ENCODE results near the gene ARHGEF17. TPM values are rescaled to one million over a fixed set of nuclear protein-coding genes. Genes with fewer than 3 reads are reported as not detected.

ARHGEF17 gene
- total RNA-seq, 1 donor from 2014 or later, result not detected

GRCh38 chr11:73348838-73349237, 40.8 kb downstream of the ARHGEF17 start:
- intact Hi-C loops (cut with micrococcal nuclease), result no loop called here

GRCh38 chr11:73349633-73350032, 41.6 kb downstream of the ARHGEF17 start:
- intact Hi-C loops (cut with micrococcal nuclease), result no loop called here

GRCh38 chr11:73350908-73351636, 43.0 kb downstream of the ARHGEF17 start:
- intact Hi-C loops (cut with micrococcal nuclease), result loop anchor here (1.0 kb wide), 6 partner anchors 25 to 580 kb away; partner anchors contain the start of genes FAM168A and RELT

- intact Hi-C loops (cut with micrococcal nuclease), result no loop called here
Observed at GRCh38 chr11:73353422-73353821, 45.3 kb downstream of the ARHGEF17 start.

- intact Hi-C loops (cut with micrococcal nuclease), result no loop called here
Observed at GRCh38 chr11:73355109-73355508, 47.0 kb downstream of the ARHGEF17 start.

GRCh38 chr11:73356979-73357860, 49.1 kb downstream of the ARHGEF17 start:
- intact Hi-C loops (cut with micrococcal nuclease), result no loop called here

GRCh38 chr11:73358071-73358470, 50.0 kb downstream of the ARHGEF17 start:
- intact Hi-C loops (cut with micrococcal nuclease), result no loop called here

GRCh38 chr11:73359341-73359740, 51.3 kb downstream of the ARHGEF17 start:
- intact Hi-C loops (cut with micrococcal nuclease), result no loop called here

- intact Hi-C loops (cut with micrococcal nuclease), result no loop called here
Observed at GRCh38 chr11:73359930-73360742, 52.1 kb downstream of the ARHGEF17 start.

GRCh38 chr11:73360743-73361369, 52.8 kb downstream of the ARHGEF17 start:
- intact Hi-C loops (cut with micrococcal nuclease), result no loop called here

GRCh38 chr11:73361953-73362776, 54.1 kb downstream of the ARHGEF17 start:
- intact Hi-C loops (cut with micrococcal nuclease), result no loop called here

GRCh38 chr11:73363147-73363546, 55.1 kb downstream of the ARHGEF17 start:
- intact Hi-C loops (cut with micrococcal nuclease), result no loop called here

- intact Hi-C loops (cut with micrococcal nuclease), result loop anchor here (1.0 kb wide), 1 partner anchor 11 kb away; the partner anchor contains the start of gene RELT
Observed at GRCh38 chr11:73365352-73366264, 57.5 kb downstream of the ARHGEF17 start.

- intact Hi-C loops (cut with micrococcal nuclease), result loop anchor here (1.0 kb wide), 1 partner anchor 10 kb away; the partner anchor contains the start of gene RELT
Observed at GRCh38 chr11:73366265-73366610, 58.2 kb downstream of the ARHGEF17 start.

GRCh38 chr11:73366953-73367352, 58.9 kb downstream of the ARHGEF17 start:
- intact Hi-C loops (cut with micrococcal nuclease), result loop anchor here (1.0 kb wide), 1 partner anchor 9 kb away; the partner anchor contains the start of gene RELT

GRCh38 chr11:73367482-73368024, 59.5 kb downstream of the ARHGEF17 start:
- intact Hi-C loops (cut with micrococcal nuclease), result no loop called here

GRCh38 chr11:73372375-73372993, 64.4 kb downstream of the ARHGEF17 start:
- intact Hi-C loops (cut with micrococcal nuclease), result loop anchor here (10.0 kb wide), 1 partner anchor 502 kb away; the partner anchor contains the start of genes COA4 and PAAF1

- intact Hi-C loops (cut with micrococcal nuclease), result loop anchor here (10.0 kb wide), 1 partner anchor 501 kb away; the partner anchor contains the start of genes COA4 and PAAF1
Observed at GRCh38 chr11:73374151-73374550, 66.1 kb downstream of the ARHGEF17 start.

All from T-helper 1 cell treated with Interleukin-12 subunit alpha and Interleukin-12 subunit beta and Interleukin-4 antibody, amounts not matched to agents 30 ng/mL and 1 ng/mL, for 36 hours (primary cell).